GM19099 (cell line): Measurements from ENCODE around the gene CYBA.
A peak's percentile ranks its signal among the peaks of the same experiment; 100 is the strongest.

ENCODE experiments used
- POLR2A ChIP-seq: IDR thresholded peaks from 3 replicates; pipeline ENCODE4 v1.6.1; 2011; ENCODE audit warnings: low read depth; ENCODE audit not compliant: insufficient read length; ENCODE audit errors: extremely low read depth

Gene CYBA

DNA sequence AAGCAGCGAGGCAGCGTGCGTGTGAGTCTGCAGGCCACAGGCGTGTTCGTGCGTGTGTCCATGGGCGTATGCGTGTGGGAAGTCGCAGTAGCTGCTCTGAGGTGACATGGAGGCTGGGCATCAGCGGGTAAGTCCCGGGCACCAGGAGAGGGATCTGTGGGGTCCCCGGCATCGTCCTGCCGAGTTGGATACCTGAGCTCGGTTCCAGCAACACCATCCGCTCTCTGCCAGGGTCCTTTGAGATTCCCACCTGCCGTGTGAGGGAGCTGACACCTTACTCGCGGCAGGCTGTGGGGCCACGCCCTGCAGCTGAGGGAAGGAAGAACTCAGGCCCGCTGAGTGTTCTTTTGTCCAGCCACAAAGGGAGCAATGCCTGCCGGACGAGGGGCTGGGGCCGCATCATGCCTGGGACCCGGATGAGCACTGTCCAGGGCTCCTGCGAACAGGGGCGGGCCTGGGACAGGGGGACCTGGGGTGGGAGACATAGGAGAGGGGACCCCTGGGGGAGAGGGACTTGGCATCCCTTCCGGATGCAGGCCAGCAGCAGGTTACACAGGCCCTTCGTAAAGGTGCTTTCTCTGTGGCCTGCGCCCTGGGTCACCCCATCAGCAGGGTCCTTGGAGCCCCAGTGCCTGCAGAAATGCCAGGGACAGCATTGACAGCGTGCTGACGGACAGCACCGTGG is 40.4 kb upstream of the CYBA start:
- TF ChIP-seq POLR2A = no peak

DNA sequence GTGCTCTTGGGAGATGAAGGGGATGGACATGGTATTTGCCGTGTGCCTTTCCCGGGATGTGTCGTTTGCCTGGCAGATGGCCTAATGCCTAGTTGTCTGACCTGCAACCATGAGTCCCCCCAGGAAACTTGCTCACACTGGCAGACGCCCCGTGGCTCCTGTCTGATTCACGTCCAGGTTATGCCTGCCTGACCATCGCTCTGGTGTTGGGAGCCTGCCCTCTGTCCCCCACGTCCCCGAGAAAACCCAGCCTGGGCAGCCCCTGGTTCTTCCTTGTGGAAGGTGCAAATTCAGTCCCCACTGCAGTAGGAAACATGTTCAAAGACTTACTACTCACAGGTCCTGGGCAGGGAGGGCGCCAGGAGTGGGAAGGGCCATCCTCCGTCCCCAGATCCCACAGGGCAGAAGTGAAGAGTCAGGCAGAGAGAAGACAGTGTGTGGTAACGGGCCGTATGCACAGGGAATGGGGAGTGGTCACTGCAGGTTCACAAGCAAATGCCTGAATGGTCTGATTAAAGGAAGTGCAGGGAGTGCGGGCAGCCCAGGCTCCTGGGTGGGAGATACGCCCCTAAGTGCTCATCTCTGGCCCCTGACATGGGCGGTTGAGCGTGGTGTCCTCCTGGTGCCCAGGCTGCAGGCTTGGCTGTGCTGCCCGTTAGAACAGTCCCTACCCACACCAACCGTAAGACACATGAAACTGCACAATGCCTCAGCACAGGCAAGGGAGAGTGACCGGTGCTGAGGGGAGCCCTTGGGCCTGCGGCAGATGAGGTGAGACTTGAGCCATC is 39.7 kb upstream of the CYBA start:
- no peak for TF ChIP-seq POLR2A

DNA sequence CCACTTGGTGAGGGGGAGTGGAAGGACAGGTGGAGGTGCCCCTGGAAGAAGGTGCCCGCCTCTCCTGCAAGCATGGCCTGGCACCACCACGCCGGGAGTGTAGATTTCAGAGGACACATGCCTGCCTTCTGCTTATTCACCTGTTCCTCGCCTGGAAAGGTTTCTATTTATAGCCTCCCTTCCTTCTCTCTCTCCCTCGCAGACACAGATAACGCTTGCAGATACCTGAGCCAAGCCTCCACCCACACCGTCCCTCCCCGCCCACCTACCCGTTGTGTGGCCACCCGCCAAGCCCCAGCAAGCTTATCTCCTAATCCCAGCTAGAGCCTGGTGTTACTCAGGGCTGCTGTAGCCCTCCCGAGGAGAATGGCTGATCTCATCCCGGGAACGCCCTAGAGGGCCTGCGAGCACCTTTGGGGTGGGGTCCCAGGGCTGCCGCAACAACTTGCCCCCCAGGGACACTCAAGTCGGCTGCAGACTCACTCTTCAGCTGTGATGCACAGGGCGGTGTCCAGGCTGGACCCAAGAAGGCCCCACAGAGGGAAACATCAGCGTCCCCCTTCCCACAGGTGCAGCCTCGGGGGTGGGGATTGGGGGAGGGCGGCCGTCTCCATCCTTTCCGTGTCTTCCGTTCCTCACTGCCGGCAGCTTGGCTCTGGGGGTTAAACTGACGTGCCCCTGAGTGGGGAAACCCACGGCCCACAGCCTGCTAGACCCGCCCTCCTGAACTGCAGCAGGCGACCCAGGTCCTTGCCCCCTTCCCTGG is 37.3 kb upstream of the CYBA start:
- TF ChIP-seq POLR2A = no peak

DNA sequence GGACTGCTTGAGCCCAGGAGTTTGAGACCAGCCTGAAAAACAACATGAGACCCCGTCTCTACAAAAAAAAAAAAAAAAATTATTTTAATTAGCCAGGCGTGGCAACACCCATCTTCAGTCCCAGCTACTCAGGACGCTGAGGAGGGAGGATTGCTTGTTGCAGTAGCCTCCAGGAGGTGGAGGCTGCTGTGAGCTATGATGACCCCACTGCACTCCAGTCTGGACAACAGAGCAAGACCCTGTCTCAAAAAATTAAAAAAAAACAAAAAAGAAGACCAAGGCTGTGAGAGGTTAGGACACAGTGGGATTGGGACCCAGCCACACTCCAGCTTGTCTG is 36.8 kb upstream of the CYBA start:
- TF ChIP-seq POLR2A = no peak

DNA sequence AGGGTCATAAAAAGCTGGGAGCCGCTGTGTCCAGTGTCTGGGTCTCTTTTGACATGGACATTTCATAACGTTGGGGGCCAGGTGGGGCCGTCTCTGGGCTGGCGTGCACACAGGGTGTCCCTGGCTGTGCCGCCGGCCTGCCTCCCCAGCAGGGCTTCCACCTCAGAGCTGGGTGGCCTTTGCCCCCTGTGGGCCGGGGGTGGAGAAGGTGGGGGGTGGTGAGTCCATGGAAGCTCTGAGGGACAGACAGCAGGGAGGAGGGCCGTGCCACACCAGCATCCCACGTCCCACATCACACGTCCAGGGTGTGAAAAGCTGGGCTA is 36.4 kb upstream of the CYBA start:
- TF ChIP-seq POLR2A = no peak

DNA sequence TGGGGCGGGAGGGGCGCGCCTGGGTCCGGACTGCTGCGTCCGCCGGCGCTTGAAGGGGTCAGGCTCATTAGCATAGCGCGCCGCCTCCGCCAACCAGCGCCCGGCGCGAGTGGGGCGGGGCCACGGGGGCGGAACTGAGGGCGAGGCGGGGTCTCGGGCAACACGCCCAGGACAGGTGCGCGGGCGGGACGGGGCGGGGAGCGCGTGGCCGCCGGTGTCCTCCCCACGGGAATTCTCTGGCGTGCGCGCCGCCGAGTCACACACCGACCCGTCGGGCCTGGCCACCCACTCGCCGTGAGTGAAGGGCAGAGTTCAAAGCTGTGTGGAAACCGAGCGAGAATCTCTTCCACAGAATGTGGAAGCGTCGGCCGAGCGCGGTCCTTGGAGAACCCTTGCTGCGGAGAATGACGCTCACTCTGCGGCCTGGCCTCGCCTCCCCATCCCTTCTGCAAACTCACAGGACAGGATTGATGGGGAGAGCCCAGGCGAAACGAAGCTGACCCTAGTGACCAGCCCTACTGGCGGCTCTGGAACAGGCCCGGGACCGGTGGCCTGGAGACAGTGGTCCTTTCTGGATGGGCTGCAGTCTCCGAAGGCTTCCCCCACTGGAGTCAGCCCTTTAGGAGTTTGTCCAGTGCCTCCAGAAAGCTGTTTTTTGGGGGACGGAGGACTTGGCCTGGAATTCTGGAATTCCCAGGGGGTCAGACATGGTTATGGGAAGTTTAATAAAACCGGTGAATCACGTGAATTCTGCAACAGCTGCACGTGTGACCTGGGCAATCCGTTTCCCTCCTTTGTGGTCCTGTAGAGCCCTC is 35.8 kb upstream of the CYBA start, which contains the start of gene SNAI3:
TSS of gene SNAI3 (minus strand) at position 69 of the 815 bp plus-strand sequence. CDS start 101 bp downstream, outside the sequence.
- no peak for TF ChIP-seq POLR2A

DNA sequence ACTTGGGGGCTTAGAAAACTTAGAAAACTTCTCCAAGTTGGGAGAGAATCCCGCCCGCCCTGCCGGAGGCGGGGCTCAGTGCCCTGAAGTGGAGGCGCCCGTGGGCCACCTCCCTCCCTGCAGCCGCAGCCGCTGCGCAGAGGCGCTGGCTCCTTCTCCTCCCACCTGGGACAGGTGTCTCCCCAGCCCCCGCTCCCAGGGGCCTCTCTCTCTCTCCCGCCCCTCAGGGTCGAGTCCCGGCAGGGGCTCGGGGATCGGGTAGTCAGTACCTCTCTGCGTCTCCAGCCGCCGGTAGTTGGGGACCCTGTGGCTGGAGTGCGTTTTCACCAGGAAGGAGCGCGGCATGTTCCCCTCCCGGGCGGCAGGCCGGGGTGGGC is 35.2 kb upstream of the CYBA start:
- TF ChIP-seq POLR2A = no peak

DNA sequence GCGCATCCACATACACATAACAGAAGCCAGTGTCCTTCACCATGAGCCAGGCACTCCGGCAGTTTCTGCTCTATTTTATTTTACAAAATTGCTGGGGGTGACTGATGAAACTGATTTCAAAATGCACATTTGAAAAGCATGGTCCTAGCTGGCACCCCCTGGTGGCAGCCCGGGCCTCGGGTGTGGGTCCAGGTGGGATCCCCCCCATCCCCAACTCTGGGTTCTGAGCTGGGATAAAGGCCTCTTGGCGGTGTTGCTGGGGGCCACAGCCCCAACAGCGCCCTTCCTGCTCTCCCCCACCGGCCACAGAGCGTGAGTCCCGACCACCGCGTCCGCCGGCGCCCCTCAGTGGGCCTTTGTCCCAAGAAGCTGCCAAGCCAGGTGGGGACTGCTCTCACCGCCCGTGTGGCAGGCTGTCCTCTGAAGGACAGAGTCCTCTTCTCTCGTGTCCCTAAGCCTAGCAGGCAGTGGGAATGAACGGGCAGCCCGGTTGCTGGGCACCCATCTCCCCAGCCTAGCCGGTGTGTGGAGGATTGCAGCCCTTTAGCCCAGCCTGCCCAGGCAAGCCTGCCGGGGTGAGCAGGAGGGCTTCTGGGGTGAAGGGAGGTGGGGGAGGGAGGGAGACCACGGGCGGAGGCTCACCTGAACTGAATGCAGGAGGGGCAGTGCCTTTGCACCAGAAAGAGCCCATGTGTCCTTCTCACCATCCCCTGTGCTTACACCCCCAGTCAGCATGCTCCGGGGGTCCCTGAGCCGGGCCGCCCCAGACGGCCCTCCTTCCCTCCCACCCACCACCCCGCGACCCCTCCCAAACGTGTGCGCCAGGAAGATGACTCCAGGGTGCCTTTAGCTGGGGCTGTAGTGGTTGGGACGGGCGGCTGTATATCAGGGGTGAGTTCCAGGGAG is 34.6 kb upstream of the CYBA start:
- TF ChIP-seq POLR2A = no peak

DNA sequence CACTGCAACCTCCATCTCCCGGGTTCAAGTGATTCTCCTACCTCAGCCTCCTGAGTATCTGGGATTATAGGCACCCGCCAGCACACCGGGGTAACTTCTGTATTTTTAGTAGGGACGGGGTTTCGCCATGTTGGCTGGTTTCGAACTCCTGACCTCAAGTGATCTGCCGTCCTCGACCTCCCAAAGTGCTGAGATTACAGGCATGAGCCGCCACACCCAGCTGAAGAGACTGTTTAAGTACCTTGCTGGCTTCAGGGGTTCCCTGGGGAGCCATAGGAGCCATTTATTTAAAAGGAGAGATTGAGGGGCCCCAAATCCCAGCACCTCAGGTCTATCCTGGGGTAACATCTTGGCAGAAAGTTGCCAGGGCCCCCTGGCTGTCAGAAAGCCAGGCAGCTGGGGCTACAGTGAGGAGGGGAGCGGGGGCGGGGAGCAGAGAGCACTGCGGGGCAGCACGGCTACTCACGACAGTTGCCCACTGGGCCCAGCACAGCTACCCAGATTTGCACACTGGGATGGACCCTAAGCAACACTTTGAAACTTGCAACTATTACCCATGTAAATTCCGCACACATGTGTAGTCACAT is 33.8 kb upstream of the CYBA start:
- TF ChIP-seq POLR2A = no peak

DNA sequence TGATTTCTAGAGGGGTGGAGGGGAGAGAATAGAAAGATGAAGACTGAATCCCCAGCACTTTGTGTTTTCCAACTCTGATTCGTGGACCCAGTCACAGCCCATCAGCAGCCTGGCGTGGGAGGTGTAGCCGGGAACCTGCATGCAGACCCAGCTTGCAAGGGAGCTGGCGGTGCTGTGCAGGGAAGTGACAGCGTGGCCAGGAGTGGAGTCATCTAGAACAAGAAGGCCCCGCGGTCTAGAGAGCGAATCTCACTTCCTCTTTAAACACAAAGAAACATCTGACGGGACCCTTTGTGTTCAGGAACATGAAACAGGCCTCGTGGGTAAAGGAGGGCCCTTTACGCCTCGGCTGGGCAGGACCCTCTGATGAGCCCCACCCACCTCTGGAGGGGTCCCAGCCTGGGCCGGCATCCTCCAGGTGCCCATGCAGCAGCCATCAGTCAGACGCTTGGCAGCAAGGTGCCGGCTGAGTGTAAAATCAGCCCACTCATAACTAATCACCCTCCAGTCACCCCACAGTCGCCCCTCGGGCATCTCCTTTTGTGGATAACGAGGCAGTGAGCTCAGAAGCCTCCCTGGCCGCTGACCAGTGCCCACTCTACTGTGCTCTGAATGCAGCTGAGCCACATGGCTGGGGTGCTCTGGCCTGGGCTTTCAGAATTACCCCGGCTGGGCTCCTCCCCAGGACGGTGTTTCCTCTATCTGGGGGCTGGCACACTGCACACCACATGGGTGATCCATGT is 31.0 kb upstream of the CYBA start:
- peak; percentile 67 for TF ChIP-seq POLR2A

DNA sequence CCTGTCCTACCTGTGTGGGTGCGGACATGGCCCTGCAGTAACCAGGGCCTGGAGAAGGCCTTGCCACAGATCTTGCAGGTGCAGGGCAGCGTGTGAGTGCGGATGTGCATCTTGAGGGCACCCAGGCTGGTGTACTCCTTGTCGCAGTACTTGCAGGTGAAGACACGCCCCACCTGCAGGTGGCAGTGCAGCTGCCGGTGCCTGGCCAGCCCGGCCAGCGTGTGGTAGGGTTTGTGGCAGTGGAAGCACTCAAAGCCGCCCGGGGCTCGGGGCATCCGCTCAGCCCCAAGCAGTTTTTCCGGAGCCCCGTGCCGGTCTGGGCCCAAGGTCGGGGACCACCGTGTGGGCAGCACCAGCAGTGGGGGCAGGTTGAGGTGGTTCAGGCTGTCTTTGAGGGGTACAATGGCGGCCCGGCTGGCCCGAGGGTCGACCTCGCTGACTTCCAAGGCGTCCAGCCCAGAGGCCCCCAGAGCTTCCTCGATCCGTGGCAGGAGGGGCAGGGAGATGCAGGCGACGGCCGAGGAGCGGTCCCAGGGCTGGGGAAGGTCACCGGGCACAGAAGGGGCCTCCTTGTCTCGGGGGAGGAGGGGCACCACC is 30.3 kb upstream of the CYBA start:
- no peak for TF ChIP-seq POLR2A

DNA sequence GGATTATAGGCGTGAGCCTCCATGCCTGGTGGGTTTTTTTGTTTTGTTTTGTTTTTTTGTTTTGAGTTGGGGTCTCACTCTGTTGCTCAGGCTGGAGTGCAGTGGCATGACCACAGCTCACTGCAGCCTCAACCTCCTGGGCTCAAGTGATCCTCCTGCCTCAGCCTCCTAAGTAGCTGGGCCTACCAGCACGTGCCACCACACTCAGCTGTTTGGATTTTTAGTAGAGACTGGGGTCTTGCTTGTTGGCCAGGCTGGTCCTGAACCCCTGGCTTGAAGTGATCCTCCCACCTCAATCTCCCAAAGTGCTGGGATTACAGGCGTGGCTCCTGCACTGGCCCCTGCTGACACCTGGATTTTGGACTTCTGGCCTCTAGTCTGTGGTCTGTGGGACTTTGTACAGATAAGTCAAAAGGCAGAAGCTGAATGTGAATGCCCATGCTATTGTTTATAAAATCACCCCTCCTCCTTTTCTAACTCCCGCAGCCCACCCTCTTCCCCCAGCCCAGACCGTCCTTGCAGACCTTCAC is 29.8 kb upstream of the CYBA start:
- TF ChIP-seq POLR2A = no peak
